GM03348 (cell line): Measurements from ENCODE around the gene LARP4.
"Not testable (repeated sequence)": the region's sequence is repeated elsewhere in the genome, so short reads cannot be mapped to it uniquely, and the experiment has no call there.

Experiments used
- DNase-seq: peaks from one replicate; pipeline ENCODE4 v3.0.0; 2012; ENCODE audit warnings: low spot score

LARP4 gene

GRCh38 chr12:50400638-50401499, at the start of gene LARP4:
Gene LARP4 (plus strand): TSS chr12:50400885. CDS start chr12:50401011, 126 bp downstream.
- DNase-seq: peak; percentile 96

DNA sequence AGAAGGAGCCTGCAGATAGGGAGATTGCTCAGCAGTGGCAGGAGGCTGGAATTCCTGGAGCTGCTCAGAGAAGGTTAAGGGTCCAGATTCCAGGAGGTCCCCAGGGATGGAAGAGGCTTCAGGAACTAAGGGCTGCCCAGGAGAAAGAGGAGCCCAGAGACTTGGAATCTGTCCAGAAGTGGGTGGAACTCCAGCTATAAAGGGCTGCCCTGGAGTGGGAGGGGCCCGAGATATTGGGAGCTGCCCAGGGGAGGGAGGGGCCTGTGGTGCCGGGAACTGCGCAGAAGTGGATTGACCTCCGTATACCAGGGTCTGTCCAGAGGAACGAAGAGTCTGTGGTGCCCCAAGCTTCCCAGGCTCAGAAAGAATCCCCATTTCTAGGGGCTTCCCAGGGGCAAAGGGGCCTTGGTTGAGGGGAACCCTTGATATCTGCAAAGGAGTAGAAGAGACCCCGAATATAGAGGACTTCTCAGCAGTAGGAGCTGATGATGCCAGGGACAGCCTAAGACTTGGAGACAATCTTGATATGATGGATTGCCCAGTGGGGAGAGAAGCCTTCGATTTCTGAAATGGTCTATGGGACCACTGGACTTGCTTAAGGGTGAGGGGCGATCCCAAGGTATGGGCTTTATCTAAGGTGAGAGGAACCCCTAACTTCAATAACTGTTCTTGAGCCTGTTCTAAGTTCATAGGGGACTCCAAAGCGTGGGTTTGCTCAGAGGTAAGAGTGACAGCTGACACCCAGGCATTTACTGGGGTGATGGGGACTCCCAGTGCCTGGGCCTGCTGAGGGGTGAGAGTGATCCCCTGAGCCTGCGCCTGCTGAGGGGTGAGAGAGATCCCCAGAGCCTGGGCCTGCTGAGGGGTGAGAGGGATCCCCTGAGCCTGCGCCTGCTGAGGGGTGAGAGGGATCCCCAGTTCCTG, 49.3 kb upstream of the LARP4 start:
- DNase-seq: no peak

DNA sequence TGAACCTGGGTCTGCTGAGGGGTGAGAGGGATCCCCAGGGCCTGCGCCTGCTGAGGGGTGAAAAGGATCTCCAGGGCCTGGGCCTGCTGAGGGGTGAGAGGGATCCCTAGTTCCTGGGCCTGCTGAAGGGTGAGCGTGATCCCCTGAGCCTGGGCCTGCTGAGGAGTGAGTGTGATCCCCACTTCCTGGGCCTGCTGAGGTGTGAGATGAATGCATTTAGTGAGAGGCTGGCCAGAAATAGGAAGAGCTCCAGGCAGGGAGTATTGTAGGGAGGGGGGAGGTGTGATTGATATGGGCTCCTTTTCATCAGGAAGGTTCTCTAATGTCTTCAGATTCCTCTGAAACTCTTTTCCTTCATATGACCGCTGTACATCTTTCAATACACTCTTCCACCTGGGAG, 47.3 kb upstream of the LARP4 start:
- no peak for DNase-seq

- DNase-seq: no peak
Observed at GRCh38 chr12:50353869-50354593, 46.7 kb upstream of the LARP4 start.

GRCh38 chr12:50354908-50355307, 45.8 kb upstream of the LARP4 start:
- no peak for DNase-seq

DNA sequence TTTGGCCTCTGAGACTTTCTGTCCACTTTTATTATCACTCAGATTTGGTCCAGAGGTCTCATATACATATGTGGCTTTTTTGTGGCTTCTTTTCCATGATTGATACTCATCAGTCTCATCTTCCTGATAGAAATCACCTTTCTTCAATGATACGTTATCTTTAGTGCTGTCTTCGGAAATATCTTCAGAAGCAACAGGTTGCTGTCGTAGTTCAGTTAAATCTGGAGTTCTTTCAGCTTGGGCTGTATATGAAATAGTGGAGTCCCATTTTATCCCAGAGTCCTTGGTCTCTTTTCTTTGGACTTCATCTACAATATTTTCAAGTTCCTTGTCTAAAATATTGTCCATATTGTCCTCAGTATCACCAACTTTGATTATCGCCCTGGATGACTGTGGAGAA, 45.3 kb upstream of the LARP4 start:
- no peak for DNase-seq

DNA sequence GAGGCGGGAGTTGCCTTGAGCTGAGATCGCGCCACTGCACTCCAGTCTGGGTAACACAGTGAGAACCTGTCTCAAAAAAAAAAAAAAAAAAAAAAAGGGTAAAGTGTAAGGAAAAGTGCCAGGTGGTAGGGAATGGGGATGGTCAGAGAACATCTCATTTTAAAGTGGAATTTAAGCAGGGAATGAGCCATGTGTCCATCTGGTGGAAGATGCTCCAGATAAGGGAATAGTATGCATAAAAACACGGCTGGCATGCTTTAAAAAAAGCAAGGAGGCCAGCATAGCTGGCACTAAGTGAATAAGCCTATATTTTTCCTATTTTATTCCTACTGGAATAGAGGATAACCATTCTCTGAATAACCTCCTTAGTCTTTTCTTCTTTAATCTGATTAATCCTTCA, 38.0 kb upstream of the LARP4 start:
- DNase-seq: no peak

- DNase-seq: no peak
Observed at GRCh38 chr12:50363141-50363540, 37.5 kb upstream of the LARP4 start.

GRCh38 chr12:50365709-50366406, 34.8 kb upstream of the LARP4 start:
- no peak for DNase-seq

- DNase-seq: not testable (repeated sequence)
Observed at GRCh38 chr12:50370672-50371071, 30.0 kb upstream of the LARP4 start.

DNA sequence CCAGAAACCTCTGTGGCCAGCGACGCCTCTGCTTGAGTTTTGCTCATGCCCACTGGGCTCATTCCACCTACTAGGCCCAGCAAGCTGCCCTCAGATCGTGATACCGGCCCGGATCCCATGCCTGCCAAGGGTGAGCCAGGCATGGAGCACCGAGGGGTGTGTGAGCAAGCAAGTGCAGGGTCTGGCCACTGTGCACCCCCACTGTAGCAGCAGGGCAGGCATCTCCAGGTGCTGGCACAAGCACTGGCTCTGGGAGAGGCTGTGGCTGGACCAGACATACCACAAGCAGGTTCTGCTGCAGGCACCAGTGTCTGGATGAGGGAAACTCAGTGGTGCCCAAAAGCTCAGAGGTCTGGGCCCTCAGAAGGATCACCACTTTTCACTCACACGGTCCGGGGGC, 24.9 kb upstream of the LARP4 start:
- DNase-seq: no peak

GRCh38 chr12:50380761-50381325, 19.8 kb upstream of the LARP4 start:
- no peak for DNase-seq

GRCh38 chr12:50387487-50387886, 13.2 kb upstream of the LARP4 start:
- DNase-seq: peak; percentile 10

GRCh38 chr12:50387972-50388478, 12.7 kb upstream of the LARP4 start:
- no peak for DNase-seq

GRCh38 chr12:50388793-50389192, 11.9 kb upstream of the LARP4 start:
- not testable (repeated sequence) for DNase-seq

- DNase-seq: peak; percentile 83
Observed at GRCh38 chr12:50390316-50390741, 10.4 kb upstream of the LARP4 start.

GRCh38 chr12:50394469-50395029, 6.1 kb upstream of the LARP4 start:
- no peak for DNase-seq

DNA sequence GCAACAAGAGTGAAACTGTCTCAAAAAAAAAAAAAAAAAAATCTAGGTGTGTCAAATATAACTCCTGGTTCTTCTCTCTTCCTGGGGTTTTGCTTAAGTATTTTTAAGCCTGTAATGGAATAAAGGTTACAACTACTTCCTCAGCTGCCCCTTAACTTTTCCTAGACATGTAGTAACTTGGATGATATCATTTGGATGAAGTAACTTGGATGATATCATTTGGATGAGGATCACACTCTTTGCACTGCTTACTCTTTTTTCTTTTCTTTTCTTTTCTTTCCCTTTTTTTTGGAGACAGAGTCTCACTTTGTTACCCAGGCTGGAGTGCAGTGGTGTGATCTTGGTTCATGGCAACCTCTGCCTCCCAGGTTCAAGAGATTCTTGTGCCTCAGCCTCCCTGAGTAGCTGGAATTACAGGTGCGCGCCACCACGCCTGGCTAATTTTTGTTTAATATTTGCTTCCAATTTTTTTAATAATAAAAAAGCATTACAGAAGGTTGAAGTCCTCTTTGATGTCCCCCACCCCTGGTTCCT, 3.5 kb upstream of the LARP4 start:
- peak; percentile 14 for DNase-seq

DNA sequence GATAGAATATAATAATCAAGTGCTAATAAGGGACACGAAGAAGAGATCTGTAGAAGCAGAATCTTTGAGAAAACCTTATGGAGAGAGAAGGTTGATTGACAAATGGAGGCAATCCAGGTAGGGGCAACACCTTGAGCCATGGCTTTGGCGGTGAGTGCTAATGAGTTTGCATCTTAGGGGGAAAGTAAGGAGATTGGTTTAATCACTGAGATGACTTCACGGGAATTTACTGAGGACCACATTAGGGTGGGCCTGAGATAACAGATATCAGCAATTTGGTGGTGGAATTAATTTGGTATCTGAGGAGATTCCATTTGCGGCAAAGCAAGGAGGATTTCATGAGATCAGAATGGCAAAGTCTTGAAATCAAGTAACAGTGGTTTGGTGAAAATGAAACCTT, 1.8 kb upstream of the LARP4 start:
- DNase-seq: no peak

DNA sequence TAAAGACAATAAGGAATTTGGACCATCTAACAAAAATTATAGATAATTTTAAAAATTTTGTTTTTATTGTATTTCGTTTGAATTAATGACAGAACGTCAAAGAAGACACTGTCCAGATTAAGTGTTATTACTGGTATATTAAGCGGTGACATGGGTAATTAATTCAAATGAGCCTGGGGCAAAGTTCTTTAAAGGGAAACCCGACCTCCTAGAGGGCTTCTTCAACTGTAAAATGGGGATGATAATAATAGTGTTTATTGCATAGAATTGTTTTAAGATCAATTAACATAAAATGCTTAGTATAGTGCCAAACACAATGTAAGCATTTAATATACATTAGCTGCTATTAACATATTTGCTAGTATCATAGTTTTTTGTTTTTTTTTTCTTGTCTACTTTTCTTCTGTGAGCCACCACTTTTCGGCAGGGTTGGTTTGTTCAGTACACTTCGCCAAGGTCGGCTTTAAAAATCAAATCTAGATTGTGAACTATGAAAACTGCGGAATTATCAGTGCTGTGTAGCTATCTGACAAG, 514 bp upstream of the LARP4 start:
- no peak for DNase-seq
